HepG2 (cell line): ENCODE results near the gene GDF15. TPM values are rescaled to one million over a fixed set of nuclear protein-coding genes. Genes with fewer than 3 reads are reported as not detected.

Experiments used
- ATF4 ChIP-seq, 2 experiments: fragments of 450-650 bp in 1 of 2; sonication (generic) in 1 of 2; formaldehyde crosslinking; IDR thresholded peaks; 2 replicates each; pipeline versions ENCODE4 v1.5.0 to v1.8.0; 2020 to 2022; ENCODE audit warnings: mild to moderate bottlenecking in 1 of 2, missing genetic modification reagents in 1 of 2
- BRF2 ChIP-seq: sonication (generic); formaldehyde crosslinking; IDR thresholded peaks from 2 replicates; pipeline ENCODE4 v1.8.1; 2022; ENCODE audit warnings: mild to moderate bottlenecking, missing genetic modification reagents
- CBFB ChIP-seq: sonication (generic); formaldehyde crosslinking; IDR thresholded peaks from 2 replicates; pipeline ENCODE4 v1.4.0; 2020; ENCODE audit warnings: missing genetic modification reagents
- DMTF1 ChIP-seq: sonication (generic); formaldehyde crosslinking; IDR thresholded peaks from 2 replicates; pipeline ENCODE4 v1.4.0; 2020; ENCODE audit warnings: mild to moderate bottlenecking, missing genetic modification reagents
- GATA4 ChIP-seq: sonication (generic); IDR thresholded peaks from 2 replicates; pipeline ENCODE4 v1.6.1; 2016; ENCODE audit warnings: antibody characterized with exemption, low read depth, borderline replicate concordance
- HNRNPK ChIP-seq: fragments of 200-400 bp; formaldehyde crosslinking; IDR thresholded peaks from 2 replicates; pipeline ENCODE4 v1.6.1; 2018; ENCODE audit warnings: low read length, low read depth, moderate library complexity, mild to moderate bottlenecking; ENCODE audit not compliant: poor library complexity, severe bottlenecking
- KDM1A ChIP-seq: IDR thresholded peaks from 2 replicates; pipeline ENCODE4 v1.6.1; 2016; ENCODE audit warnings: missing compliant biosample characterization
- MEF2D ChIP-seq: sonication (generic); formaldehyde crosslinking; IDR thresholded peaks from 2 replicates; pipeline ENCODE4 v1.5.1; 2020; ENCODE audit warnings: mild to moderate bottlenecking, missing genetic modification reagents
- MIXL1 ChIP-seq: IDR thresholded peaks from 2 replicates; pipeline ENCODE4 v1.6.1; 2016
- PLRG1 ChIP-seq: fragments of 450-650 bp; conservative IDR thresholded peaks from 2 replicates; pipeline ENCODE4 v1.6.1; 2016
- TFE3 ChIP-seq: IDR thresholded peaks from 2 replicates; pipeline ENCODE4 v1.6.1; 2016
- TOE1 ChIP-seq: sonication (generic); formaldehyde crosslinking; IDR thresholded peaks from 2 replicates; pipeline ENCODE4 v1.4.0; 2020; ENCODE audit warnings: mild to moderate bottlenecking, missing genetic modification reagents
- ZHX1 ChIP-seq: sonication (generic); formaldehyde crosslinking; IDR thresholded peaks from 2 replicates; pipeline ENCODE4 v1.8.1; 2022; ENCODE audit warnings: low read depth, mild to moderate bottlenecking, missing genetic modification reagents
- ZNF619 ChIP-seq: sonication (generic); formaldehyde crosslinking; IDR thresholded peaks from 2 replicates; pipeline ENCODE4 v1.4.0; 2020; ENCODE audit warnings: mild to moderate bottlenecking, missing genetic modification reagents
- ZNF678 ChIP-seq: sonication (generic); formaldehyde crosslinking; IDR thresholded peaks from 2 replicates; pipeline ENCODE4 v1.4.0; 2020; ENCODE audit warnings: mild to moderate bottlenecking, missing genetic modification reagents
- ZNF7 ChIP-seq: IDR thresholded peaks from 2 replicates; pipeline ENCODE4 v1.6.1; 2016; ENCODE audit warnings: missing biosample characterization, missing genetic modification reagents
- ZNF770 ChIP-seq: sonication (generic); formaldehyde crosslinking; IDR thresholded peaks from 2 replicates; pipeline ENCODE4 v1.5.0; 2020; ENCODE audit warnings: mild to moderate bottlenecking, missing genetic modification reagents
- ZSCAN31 ChIP-seq: sonication (generic); formaldehyde crosslinking; IDR thresholded peaks from 2 replicates; pipeline ENCODE4 v1.5.0; 2020; ENCODE audit warnings: low read depth, mild to moderate bottlenecking, missing genetic modification reagents
- polyA plus RNA-seq, 8 experiments: library from polyadenylated mRNA; depleted of rRNA in 3 of 8; stranded (reverse) in 7 of 8; unstranded in 1 of 8; fragments of >200 nt; fragmentation: Illumina TruSeq in 4 of 8; extraction: Trizol in 4 of 8; gene quantifications; 2 replicates each; pipeline versions ENCODE4 v1.2.1 to v1.2.3, GENCODE V29; 2011 to 2016; ENCODE audit warnings: low read depth in 4 of 8, missing spikeins in 1 of 8, mixed read lengths in 1 of 8; ENCODE audit not compliant: insufficient read depth in 1 of 8
- total RNA-seq, 5 experiments: library from RNA; depleted of rRNA; stranded (reverse); fragments of >200 nt; fragmentation: Illumina TruSeq; extraction: Trizol; gene quantifications; 2 replicates each; pipeline ENCODE4 v1.2.3, GENCODE V29; 2016; ENCODE audit warnings: low read depth in 1 of 5
- TF ChIP-seq, protein P1 (sequence below): IDR thresholded peaks from 2 replicates; pipeline ENCODE4 v1.6.1; 2016; ENCODE audit warnings: missing compliant biosample characterization, missing genetic modification reagents, borderline replicate concordance

Gene GDF15
- total and polyA plus RNA-seq, 2 of the 13 experiments (the other 11 are each of a cell fraction or from before 2014, with no cell fraction given) = 146 to 422 TPM

DNA sequence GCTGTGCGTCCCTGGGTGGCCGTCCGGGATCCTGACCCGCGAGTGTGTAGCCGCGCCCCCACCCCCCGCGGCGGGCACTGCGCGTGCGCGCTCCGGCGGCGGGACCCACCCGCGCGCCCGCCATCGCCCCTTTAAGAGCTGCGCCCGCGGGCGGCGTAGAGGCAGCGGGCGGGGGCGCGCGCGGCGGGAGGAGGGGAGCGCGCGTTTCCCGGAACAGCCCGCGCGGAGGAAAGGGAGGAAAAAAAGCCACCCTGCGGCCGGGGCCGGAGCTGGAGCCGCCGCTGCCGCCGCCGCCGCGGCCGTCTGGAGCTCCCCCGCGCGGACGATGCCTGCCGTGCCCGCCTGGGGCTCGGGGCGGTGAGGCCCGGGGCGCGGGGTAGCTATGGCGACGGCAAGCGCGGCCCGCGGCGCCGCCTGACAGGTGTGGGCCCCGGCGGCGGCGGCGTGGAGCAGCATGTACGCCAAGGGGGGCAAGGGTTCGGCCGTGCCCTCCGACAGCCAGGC lies 33.3 kb downstream of the GDF15 start, which contains the start of gene SSBP4 (continued):
- TF ChIP-seq TFE3 (CRISPR knock-in tag) = no peak
- TF ChIP-seq KDM1A (CRISPR knock-in tag) = no peak
- TF ChIP-seq PLRG1 = no peak
- no peak for TF ChIP-seq ZSCAN31 (CRISPR knock-in tag)
- TF ChIP-seq ZNF7 (CRISPR knock-in tag) = no peak
- TF ChIP-seq, protein P1, sequence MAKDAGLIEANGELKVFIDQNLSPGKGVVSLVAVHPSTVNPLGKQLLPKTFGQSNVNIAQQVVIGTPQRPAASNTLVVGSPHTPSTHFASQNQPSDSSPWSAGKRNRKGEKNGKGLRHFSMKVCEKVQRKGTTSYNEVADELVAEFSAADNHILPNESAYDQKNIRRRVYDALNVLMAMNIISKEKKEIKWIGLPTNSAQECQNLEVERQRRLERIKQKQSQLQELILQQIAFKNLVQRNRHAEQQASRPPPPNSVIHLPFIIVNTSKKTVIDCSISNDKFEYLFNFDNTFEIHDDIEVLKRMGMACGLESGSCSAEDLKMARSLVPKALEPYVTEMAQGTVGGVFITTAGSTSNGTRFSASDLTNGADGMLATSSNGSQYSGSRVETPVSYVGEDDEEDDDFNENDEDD (CRISPR knock-in tag) = peak; percentile 63; the same call in 1 of the 2 replicates
- TF ChIP-seq ZNF678 = no peak
- TF ChIP-seq HNRNPK = peak; percentile 10
- TF ChIP-seq BRF2 (CRISPR knock-in tag) = no peak
- TF ChIP-seq ZNF770 (CRISPR knock-in tag) = no peak
- TF ChIP-seq ATF4 (CRISPR knock-in tag; IDR thresholded peaks at IDR 0.05) = no peak
- TF ChIP-seq GATA4 = no peak
- TF ChIP-seq TOE1 = no peak
- TF ChIP-seq CBFB (CRISPR knock-in tag) = peak; percentile 73
- TF ChIP-seq ZNF619 (CRISPR knock-in tag) = no peak
- no peak for TF ChIP-seq DMTF1 (CRISPR knock-in tag)
- TF ChIP-seq MIXL1 (CRISPR knock-in tag) = no peak
- no peak for TF ChIP-seq MEF2D (CRISPR knock-in tag)
- no peak for TF ChIP-seq ZHX1 (CRISPR knock-in tag)
